PC-9 (cell line): Measurements from ENCODE around the gene CLECL1.

Experiments used
- EZH2 ChIP-seq: fragments of 200-600 bp; sonication (generic); IDR thresholded peaks from 2 replicates; pipeline ENCODE4 v1.8.0; 2017; ENCODE audit warnings: antibody characterized with exemption, low read depth
- TF ChIP-seq, protein P1 (sequence below): fragments of 200-600 bp; sonication (generic); conservative IDR thresholded peaks from 2 replicates; pipeline ENCODE4 v1.6.1; 2017; ENCODE audit warnings: mixed run types, antibody characterized with exemption, mild to moderate bottlenecking, moderate library complexity

DNA sequence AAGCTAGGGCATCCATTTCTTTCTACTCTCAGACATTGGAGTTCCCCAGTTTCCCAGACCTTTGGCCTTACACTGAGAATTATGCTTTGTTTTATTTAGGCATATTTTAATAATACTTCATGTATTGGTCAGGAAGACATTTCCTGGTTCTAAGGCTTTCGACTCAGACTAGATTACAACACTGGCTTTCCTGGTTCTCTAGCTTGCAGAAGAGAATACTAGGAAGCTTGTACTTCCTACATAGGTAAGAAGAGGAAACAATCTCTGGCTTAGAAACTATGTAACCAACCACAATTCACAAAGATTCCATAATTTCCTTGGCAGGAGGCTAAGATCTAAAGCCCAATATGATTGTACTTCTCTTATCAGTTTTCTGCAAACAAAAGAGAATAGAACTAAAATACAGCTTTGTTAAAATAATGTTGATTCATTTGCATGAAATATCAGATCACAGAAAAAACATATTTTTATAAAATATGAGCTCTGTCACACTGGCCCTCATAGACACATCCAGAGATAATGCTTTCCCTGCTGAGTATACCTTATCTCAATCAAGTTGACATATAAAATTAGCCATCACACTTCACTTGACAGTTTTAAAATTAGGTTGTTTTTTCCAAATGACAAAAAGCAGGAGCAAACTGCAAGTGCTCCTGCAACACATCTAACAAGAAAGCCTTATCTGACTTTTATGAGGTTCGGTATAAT lies 32.8 kb downstream of the CLECL1 start:
- TF ChIP-seq, protein P1, sequence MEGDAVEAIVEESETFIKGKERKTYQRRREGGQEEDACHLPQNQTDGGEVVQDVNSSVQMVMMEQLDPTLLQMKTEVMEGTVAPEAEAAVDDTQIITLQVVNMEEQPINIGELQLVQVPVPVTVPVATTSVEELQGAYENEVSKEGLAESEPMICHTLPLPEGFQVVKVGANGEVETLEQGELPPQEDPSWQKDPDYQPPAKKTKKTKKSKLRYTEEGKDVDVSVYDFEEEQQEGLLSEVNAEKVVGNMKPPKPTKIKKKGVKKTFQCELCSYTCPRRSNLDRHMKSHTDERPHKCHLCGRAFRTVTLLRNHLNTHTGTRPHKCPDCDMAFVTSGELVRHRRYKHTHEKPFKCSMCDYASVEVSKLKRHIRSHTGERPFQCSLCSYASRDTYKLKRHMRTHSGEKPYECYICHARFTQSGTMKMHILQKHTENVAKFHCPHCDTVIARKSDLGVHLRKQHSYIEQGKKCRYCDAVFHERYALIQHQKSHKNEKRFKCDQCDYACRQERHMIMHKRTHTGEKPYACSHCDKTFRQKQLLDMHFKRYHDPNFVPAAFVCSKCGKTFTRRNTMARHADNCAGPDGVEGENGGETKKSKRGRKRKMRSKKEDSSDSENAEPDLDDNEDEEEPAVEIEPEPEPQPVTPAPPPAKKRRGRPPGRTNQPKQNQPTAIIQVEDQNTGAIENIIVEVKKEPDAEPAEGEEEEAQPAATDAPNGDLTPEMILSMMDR, result no peak
- no peak for TF ChIP-seq EZH2
